ENCODE measurements around the gene MYADML2. TPM values are rescaled to one million over a fixed set of nuclear protein-coding genes. Genes with fewer than 3 reads are reported as not detected.

Gene MYADML2
- total and polyA plus RNA-seq, 2 experiments from 2014 or later = 0.70 to 1.7 TPM

DNA sequence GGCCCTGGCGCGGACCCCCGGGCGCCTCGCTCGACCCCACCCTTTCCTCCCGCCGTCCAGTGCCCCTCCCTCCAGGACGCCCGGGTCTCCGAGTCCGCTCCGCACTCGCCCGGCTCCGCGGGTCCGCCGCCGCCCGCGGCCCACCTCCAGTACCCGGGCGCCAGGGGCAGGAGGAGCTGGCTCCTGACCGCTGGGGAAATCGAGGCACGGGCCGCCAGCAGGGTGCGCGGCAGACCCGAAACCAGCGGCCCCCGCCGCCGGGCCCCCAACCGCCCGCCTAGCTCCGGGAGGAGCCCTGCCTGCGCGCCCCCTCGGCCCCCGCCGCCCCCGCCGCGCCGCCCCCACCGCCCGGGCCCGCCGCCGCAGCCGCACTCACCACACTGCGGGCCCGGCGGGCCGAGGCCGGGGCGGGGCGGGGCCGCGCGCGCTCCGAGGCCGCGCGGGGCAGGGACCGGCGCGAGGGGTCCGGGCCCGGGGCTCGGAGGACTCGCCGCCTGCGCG lies 19.8 kb downstream of the MYADML2 start:
- Histone ChIP-seq H3F3A (replicated peaks; ENCODE audit: low read depth) (peaks cover 22% of the 10 kb centered on the region), H3K9me2 (ENCODE audit: insufficient read depth) (no peaks in the 10 kb centered on the region), H2AFZ (no peak overlapping the region), H3K4me2 (peak overlapping the region; percentile 96), H3K79me2 (replicated peaks; ENCODE audit: insufficient read depth) (peaks cover 47% of the 10 kb centered on the region), H3K27ac (ENCODE audit: low read depth) (peak overlapping the region; percentile 92; the same call in 1 of the 2 replicates), H3K4me1 (ENCODE audit: insufficient read depth) (peaks cover 26% of the 10 kb centered on the region; the same call in 1 of the 2 replicates), H3K27me3 (ENCODE audit: insufficient read depth) (peaks cover 10% of the 10 kb centered on the region; the same call in 1 of the 2 replicates), H3K4me3 (peak overlapping the region; percentile 85), H3K36me3 (ENCODE audit: insufficient read depth) (no peaks in the 10 kb centered on the region), H4K20me1 (replicated peaks; ENCODE audit: insufficient read depth) (peaks cover 6% of the 10 kb centered on the region)
- TF ChIP-seq STAT1 (IDR thresholded peaks at IDR 0.05; ENCODE audit: unreplicated experiment) (no peak), CREB1 (CRISPR knock-in tag; IDR thresholded peaks at IDR 0.05; ENCODE audit: low read depth) (no peak), NANOG (IDR thresholded peaks at IDR 0.05; ENCODE audit: borderline replicate concordance) (no peak), JUNB (IDR thresholded peaks at IDR 0.05; ENCODE audit: unreplicated experiment) (no peak), EZH2phosphoT487 (IDR thresholded peaks at IDR 0.05; ENCODE audit: unreplicated experiment) (no peak), ZNF331 (CRISPR knock-in tag; IDR thresholded peaks at IDR 0.05; ENCODE audit: low read depth) (no peak), POLR2AphosphoS5 (IDR thresholded peaks at IDR 0.05; ENCODE audit: low read depth) (no peak), EZH2 (IDR thresholded peaks at IDR 0.05; ENCODE audit: low read depth, unreplicated experiment) (no peak), ZNF114 (CRISPR knock-in tag; IDR thresholded peaks at IDR 0.05) (no peak)
- TF ChIP-seq, protein P1, sequence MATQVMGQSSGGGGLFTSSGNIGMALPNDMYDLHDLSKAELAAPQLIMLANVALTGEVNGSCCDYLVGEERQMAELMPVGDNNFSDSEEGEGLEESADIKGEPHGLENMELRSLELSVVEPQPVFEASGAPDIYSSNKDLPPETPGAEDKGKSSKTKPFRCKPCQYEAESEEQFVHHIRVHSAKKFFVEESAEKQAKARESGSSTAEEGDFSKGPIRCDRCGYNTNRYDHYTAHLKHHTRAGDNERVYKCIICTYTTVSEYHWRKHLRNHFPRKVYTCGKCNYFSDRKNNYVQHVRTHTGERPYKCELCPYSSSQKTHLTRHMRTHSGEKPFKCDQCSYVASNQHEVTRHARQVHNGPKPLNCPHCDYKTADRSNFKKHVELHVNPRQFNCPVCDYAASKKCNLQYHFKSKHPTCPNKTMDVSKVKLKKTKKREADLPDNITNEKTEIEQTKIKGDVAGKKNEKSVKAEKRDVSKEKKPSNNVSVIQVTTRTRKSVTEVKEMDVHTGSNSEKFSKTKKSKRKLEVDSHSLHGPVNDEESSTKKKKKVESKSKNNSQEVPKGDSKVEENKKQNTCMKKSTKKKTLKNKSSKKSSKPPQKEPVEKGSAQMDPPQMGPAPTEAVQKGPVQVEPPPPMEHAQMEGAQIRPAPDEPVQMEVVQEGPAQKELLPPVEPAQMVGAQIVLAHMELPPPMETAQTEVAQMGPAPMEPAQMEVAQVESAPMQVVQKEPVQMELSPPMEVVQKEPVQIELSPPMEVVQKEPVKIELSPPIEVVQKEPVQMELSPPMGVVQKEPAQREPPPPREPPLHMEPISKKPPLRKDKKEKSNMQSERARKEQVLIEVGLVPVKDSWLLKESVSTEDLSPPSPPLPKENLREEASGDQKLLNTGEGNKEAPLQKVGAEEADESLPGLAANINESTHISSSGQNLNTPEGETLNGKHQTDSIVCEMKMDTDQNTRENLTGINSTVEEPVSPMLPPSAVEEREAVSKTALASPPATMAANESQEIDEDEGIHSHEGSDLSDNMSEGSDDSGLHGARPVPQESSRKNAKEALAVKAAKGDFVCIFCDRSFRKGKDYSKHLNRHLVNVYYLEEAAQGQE (IDR thresholded peaks at IDR 0.05; ENCODE audit: unreplicated experiment) = no peak
- TF ChIP-seq, protein P2, sequence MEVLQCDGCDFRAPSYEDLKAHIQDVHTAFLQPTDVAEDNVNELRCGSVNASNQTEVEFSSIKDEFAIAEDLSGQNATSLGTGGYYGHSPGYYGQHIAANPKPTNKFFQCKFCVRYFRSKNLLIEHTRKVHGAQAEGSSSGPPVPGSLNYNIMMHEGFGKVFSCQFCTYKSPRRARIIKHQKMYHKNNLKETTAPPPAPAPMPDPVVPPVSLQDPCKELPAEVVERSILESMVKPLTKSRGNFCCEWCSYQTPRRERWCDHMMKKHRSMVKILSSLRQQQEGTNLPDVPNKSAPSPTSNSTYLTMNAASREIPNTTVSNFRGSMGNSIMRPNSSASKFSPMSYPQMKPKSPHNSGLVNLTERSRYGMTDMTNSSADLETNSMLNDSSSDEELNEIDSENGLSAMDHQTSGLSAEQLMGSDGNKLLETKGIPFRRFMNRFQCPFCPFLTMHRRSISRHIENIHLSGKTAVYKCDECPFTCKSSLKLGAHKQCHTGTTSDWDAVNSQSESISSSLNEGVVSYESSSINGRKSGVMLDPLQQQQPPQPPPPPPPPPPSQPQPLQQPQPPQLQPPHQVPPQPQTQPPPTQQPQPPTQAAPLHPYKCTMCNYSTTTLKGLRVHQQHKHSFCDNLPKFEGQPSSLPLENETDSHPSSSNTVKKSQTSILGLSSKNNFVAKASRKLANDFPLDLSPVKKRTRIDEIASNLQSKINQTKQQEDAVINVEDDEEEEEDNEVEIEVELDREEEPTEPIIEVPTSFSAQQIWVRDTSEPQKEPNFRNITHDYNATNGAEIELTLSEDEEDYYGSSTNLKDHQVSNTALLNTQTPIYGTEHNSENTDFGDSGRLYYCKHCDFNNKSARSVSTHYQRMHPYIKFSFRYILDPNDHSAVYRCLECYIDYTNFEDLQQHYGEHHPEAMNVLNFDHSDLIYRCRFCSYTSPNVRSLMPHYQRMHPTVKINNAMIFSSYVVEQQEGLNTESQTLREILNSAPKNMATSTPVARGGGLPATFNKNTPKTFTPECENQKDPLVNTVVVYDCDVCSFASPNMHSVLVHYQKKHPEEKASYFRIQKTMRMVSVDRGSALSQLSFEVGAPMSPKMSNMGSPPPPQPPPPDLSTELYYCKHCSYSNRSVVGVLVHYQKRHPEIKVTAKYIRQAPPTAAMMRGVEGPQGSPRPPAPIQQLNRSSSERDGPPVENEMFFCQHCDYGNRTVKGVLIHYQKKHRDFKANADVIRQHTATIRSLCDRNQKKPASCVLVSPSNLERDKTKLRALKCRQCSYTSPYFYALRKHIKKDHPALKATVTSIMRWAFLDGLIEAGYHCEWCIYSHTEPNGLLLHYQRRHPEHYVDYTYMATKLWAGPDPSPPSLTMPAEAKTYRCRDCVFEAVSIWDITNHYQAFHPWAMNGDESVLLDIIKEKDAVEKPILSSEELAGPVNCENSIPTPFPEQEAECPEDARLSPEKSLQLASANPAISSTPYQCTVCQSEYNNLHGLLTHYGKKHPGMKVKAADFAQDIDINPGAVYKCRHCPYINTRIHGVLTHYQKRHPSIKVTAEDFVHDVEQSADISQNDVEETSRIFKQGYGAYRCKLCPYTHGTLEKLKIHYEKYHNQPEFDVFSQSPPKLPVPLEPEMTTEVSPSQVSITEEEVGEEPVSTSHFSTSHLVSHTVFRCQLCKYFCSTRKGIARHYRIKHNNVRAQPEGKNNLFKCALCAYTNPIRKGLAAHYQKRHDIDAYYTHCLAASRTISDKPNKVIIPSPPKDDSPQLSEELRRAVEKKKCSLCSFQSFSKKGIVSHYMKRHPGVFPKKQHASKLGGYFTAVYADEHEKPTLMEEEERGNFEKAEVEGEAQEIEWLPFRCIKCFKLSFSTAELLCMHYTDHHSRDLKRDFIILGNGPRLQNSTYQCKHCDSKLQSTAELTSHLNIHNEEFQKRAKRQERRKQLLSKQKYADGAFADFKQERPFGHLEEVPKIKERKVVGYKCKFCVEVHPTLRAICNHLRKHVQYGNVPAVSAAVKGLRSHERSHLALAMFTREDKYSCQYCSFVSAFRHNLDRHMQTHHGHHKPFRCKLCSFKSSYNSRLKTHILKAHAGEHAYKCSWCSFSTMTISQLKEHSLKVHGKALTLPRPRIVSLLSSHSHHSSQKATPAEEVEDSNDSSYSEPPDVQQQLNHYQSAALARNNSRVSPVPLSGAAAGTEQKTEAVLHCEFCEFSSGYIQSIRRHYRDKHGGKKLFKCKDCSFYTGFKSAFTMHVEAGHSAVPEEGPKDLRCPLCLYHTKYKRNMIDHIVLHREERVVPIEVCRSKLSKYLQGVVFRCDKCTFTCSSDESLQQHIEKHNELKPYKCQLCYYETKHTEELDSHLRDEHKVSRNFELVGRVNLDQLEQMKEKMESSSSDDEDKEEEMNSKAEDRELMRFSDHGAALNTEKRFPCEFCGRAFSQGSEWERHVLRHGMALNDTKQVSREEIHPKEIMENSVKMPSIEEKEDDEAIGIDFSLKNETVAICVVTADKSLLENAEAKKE (CRISPR knock-in tag; IDR thresholded peaks at IDR 0.05) = no peak
- TF ChIP-seq, protein P3, sequence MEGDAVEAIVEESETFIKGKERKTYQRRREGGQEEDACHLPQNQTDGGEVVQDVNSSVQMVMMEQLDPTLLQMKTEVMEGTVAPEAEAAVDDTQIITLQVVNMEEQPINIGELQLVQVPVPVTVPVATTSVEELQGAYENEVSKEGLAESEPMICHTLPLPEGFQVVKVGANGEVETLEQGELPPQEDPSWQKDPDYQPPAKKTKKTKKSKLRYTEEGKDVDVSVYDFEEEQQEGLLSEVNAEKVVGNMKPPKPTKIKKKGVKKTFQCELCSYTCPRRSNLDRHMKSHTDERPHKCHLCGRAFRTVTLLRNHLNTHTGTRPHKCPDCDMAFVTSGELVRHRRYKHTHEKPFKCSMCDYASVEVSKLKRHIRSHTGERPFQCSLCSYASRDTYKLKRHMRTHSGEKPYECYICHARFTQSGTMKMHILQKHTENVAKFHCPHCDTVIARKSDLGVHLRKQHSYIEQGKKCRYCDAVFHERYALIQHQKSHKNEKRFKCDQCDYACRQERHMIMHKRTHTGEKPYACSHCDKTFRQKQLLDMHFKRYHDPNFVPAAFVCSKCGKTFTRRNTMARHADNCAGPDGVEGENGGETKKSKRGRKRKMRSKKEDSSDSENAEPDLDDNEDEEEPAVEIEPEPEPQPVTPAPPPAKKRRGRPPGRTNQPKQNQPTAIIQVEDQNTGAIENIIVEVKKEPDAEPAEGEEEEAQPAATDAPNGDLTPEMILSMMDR (conservative IDR thresholded peaks at IDR 0.05; ENCODE audit: low read depth in 2 of 2) = no peak
- TF ChIP-seq, protein P4, sequence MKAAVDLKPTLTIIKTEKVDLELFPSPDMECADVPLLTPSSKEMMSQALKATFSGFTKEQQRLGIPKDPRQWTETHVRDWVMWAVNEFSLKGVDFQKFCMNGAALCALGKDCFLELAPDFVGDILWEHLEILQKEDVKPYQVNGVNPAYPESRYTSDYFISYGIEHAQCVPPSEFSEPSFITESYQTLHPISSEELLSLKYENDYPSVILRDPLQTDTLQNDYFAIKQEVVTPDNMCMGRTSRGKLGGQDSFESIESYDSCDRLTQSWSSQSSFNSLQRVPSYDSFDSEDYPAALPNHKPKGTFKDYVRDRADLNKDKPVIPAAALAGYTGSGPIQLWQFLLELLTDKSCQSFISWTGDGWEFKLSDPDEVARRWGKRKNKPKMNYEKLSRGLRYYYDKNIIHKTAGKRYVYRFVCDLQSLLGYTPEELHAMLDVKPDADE (IDR thresholded peaks at IDR 0.05) = no peak
- H3K36me3 Mint-ChIP-seq (ENCODE audit: low read depth) = peaks cover 7% of the 10 kb centered on the region; the same call in 2 of the 3 replicates
- no peak overlapping the region for H3K27ac Mint-ChIP-seq
- no peak for ATAC-seq
- H3K4me3 Mint-ChIP-seq = peak overlapping the region; percentile 85; the same call in 2 of the 3 replicates
- peaks cover 36% of the 10 kb centered on the region for H3K4me1 Mint-ChIP-seq
- H3K27me3 Mint-ChIP-seq (ENCODE audit: insufficient read depth, low read depth, poor library complexity) = peaks cover 30% of the 10 kb centered on the region
- no peak for DNase-seq (ENCODE audit: low spot score)
- H3K9me3 Mint-ChIP-seq = no peaks in the 10 kb centered on the region

All from GM23338 (cell line).